Right atrium auricular region (tissue), 2 donors: ENCODE data around the gene RBL2. TPM values are rescaled to one million over a fixed set of nuclear protein-coding genes. Genes with fewer than 3 reads are reported as not detected.

Experiments used
- DNase-seq: peaks from one replicate; pipeline ENCODE4 v3.0.0-alpha.2; 2019; ENCODE audit warnings: low spot score
- H3K27ac ChIP-seq, 2 donors: fragments of 200-600 bp; sonication (generic); 1 replicate in 1 of 2; 2 replicates in 1 of 2; pipeline ENCODE4 v1.5.1; 2016 to 2019
- H3K27me3 ChIP-seq, 2 donors: fragments of 200-600 bp; sonication (generic); one replicate each; pipeline versions ENCODE4 v1.5.1 to v1.6.0; 2017 to 2019
- H3K36me3 ChIP-seq: fragments of 200-600 bp; sonication (generic); one replicate; pipeline ENCODE4 v1.5.1; 2016
- H3K4me1 ChIP-seq, 2 donors: fragments of 200-600 bp; sonication (generic); one replicate each; pipeline versions ENCODE4 v1.5.1 to v1.6.0; 2017 to 2019
- H3K4me3 ChIP-seq, 2 donors: fragments of 200-600 bp; sonication (generic); 1 replicate in 1 of 2; 2 replicates in 1 of 2; pipeline ENCODE4 v1.5.1; 2017 to 2019; ENCODE audit warnings: mild to moderate bottlenecking in 1 of 2, moderate library complexity in 1 of 2
- H3K9me3 ChIP-seq, 2 donors: fragments of 200-600 bp; sonication (generic); one replicate each; pipeline ENCODE4 v1.5.1; 2019
- CTCF ChIP-seq, 2 donors: fragments of 200-600 bp; sonication (generic); IDR thresholded peaks; one replicate each; pipeline ENCODE4 v1.5.1; 2019; ENCODE audit warnings: antibody characterized with exemption in 2 of 2
- total RNA-seq, 2 donors: library from RNA; depleted of rRNA; stranded (reverse); fragments of >200 nt; gene quantifications; one replicate each; pipeline ENCODE4 v1.1.0, GENCODE V29; 2016

Gene RBL2
- total RNA-seq, 2 donors from 2014 or later = 40.8 to 44.1 TPM

GRCh38 chr16:53429221-53429943 is 4.9 kb upstream of the RBL2 start:
- Histone ChIP-seq H3K9me3 (no peaks in the 10 kb centered on the region), H3K4me3 (no peak overlapping the region), H3K27ac (no peak overlapping the region), H3K4me1 (peaks cover 0 to 5% of the 10 kb centered on the region in 2 donors), H3K36me3 (no peaks in the 10 kb centered on the region), H3K27me3 (no peaks in the 10 kb centered on the region)
- no peak for DNase-seq
- no peak for TF ChIP-seq CTCF (IDR thresholded peaks at IDR 0.05)

- DNase-seq = no peak
- Histone ChIP-seq H3K4me3 (no peak overlapping the region), H3K27ac (no peak overlapping the region), H3K27me3 (no peaks in the 10 kb centered on the region), H3K36me3 (no peaks in the 10 kb centered on the region), H3K9me3 (no peaks in the 10 kb centered on the region), H3K4me1 (peaks cover 0 to 5% of the 10 kb centered on the region in 2 donors)
- no peak for TF ChIP-seq CTCF (IDR thresholded peaks at IDR 0.05)
Observed at GRCh38 chr16:53430363-53430762, 3.9 kb upstream of the RBL2 start.

GRCh38 chr16:53433509-53433908 is 762 bp upstream of the RBL2 start:
- no peak for DNase-seq
- H3K36me3 ChIP-seq = no peaks in the 10 kb centered on the region
- H3K27me3 ChIP-seq = no peaks in the 10 kb centered on the region
- H3K4me3 ChIP-seq = peak overlapping the region in 1 of 2 donors; percentile 98
- peaks cover 0 to 15% of the 10 kb centered on the region in 2 donors for H3K4me1 ChIP-seq
- peak overlapping the region in 1 of 2 donors; percentile 93 for H3K27ac ChIP-seq
- TF ChIP-seq CTCF (IDR thresholded peaks at IDR 0.05) = no peak
- H3K9me3 ChIP-seq = no peaks in the 10 kb centered on the region

GRCh38 chr16:53433930-53434376 is 318 bp upstream of the RBL2 start:
- DNase-seq = no peak
- Histone ChIP-seq H3K27ac (peak overlapping the region; percentile 93 to 94), H3K36me3 (no peaks in the 10 kb centered on the region), H3K4me3 (peak overlapping the region; percentile 74 to 98), H3K9me3 (no peaks in the 10 kb centered on the region), H3K27me3 (no peaks in the 10 kb centered on the region), H3K4me1 (peaks cover 0 to 15% of the 10 kb centered on the region in 2 donors)
- no peak for TF ChIP-seq CTCF (IDR thresholded peaks at IDR 0.05)

GRCh38 chr16:53435066-53435688 is 906 bp downstream of the RBL2 start:
- Histone ChIP-seq H3K4me1 (peaks cover 0 to 15% of the 10 kb centered on the region in 2 donors), H3K9me3 (no peaks in the 10 kb centered on the region), H3K36me3 (no peaks in the 10 kb centered on the region), H3K27ac (peak overlapping the region; percentile 93 to 94), H3K4me3 (peak overlapping the region; percentile 74 to 98), H3K27me3 (no peaks in the 10 kb centered on the region)
- peak; percentile 84 for DNase-seq
- TF ChIP-seq CTCF (IDR thresholded peaks at IDR 0.05) = no peak
